Mucosa of gallbladder (tissue), 1 donor: ENCODE results near the gene CSF2. TPM values are rescaled to one million over a fixed set of nuclear protein-coding genes. Genes with fewer than 3 reads are reported as not detected.
A peak's percentile ranks its signal among the peaks of the same experiment; 100 is the strongest.
"Not testable (repeated sequence)": the region's sequence is repeated elsewhere in the genome, so short reads cannot be mapped to it uniquely, and the experiment has no call there.

ENCODE experiments used
- DNase-seq: peaks from one replicate; pipeline ENCODE4 v3.0.0-alpha.2; 2020; ENCODE audit warnings: low spot score
- total RNA-seq: library from RNA; stranded (reverse); gene quantifications from one replicate; pipeline ENCODE4 v1.2.1, GENCODE V29; 2021
- donor health status: DM: no; HTN: no; CAD: no.

The CSF2 gene
- total RNA-seq, 1 donor from 2014 or later = not detected

DNA sequence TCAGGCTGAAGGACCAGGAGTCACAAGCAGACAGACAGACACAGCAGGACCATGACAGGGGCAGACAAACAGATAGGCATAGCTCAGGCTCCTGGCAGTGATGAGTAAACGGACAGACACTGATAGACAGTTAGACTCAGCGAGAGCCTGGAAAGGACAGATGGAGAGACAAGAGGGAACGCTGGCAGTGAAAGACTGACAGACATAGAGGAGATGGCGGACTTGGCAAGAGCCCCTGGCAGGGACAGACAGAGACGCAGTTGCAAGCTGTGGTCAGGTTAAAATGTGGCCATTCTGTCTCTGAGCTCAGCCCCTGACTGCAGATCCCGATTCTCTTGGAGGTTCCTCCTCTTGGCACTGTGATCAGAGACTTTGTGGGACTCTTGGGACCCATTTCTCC, 13.6 kb downstream of the CSF2 start:
- no peak for DNase-seq

DNA sequence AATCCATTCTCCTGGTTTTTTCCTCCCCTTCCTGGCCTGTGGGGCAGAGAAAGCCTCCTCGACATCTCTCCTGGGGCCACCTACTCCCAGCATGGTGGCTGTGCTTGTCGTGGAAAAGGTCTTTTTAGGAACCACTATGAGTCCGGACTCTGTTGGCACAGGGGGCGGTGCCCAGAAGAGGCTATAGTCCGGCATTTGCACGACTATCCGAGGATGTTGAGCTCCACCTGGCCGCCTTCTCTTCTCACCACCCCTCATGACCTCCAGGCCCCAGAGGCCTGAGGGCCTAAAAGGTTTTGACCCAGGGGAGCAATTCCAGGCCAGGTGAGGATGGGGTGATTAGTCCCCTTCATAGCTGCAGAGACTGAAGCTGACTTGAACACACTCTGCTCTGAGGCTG, 14.1 kb downstream of the CSF2 start:
- DNase-seq = no peak

DNA sequence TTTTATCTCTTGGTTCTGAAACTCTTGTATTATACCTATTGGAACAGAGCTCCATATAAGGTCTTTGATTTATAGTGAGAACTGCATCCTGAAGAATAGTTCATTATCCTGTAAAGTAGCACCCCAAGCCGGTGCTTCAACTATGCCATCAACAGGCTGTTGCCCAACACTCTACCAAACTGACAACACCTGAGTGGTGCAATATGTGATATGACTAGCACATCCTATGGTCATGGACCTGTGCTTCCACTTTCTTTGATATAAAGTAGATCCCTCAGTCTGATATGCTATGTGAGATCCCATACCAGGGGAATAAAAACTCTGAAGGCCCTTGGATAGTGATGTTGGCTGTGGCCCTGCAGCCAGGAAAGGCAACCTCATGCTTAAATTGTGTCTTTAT, 15.8 kb downstream of the CSF2 start:
- no peak for DNase-seq

DNA sequence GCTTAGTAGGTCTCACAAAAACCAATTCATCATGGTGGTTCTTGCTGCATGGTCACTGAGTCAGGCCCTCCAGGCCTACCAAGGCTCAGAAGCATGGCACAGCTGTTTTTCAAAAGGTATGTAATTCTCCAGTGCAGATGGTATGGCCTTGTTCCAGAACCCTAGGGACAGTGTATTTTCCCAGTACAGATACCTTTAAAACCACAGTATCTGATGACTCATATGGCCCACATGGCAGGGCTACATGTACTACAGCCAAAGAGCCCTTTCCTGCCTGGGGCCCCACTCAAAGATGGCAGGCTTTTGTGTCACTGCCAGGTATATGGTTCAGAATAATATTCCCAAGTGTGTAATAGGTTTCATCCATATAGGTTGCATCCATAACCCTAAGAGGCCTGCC, 16.5 kb downstream of the CSF2 start:
- no peak for DNase-seq

DNA sequence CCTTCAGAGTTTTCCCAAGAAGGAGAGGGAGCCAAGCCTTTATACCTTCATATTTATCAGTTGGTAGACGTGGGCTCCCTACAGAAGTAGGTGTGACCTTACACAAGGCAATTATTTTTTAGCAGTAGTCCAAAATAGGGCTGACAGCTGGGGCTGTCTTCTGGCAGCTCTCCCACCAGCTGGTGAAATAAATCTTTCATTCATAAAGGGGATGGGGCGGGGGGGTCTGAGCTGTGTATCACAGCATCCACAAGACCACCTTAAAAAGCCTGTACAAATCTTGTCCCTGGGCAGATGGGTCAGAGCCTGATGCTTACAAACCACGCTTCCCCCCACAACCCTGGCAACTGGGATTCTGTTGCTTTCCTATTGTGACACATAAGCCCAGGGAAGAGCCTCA, 19.7 kb downstream of the CSF2 start:
- DNase-seq = no peak

DNA sequence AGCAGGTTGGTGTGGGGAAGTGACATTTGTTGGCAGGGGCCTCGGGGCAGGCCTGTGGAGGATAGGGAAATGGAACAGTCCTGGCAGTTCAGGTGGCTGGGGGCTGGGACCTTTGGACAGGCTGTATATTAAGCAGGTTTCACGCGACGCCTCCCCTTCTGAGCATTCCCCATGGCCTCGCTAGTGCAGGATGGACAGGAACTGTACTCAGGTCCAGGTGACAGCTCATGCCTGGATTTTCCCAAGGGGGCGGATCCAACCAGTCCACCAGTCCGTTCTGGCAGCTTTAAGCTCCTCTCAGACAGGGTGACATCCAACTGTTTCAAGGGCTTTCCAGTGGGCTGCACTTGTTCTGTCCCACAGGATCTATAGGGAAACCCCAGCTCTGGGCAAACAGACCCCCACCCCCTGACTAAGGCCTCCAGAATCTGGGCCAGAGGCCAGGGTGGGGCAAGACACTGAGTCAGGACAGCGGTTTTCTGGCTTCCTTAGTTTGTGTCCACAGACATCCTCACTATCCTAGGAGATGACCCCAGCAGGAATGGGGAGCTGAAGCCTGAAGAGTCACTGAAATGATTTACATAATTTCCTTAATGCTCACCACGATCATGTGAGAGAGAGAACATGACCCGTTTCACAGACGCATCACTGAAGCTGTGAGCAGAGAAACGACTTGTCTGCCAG, 20.9 kb downstream of the CSF2 start:
- no peak for DNase-seq

DNA sequence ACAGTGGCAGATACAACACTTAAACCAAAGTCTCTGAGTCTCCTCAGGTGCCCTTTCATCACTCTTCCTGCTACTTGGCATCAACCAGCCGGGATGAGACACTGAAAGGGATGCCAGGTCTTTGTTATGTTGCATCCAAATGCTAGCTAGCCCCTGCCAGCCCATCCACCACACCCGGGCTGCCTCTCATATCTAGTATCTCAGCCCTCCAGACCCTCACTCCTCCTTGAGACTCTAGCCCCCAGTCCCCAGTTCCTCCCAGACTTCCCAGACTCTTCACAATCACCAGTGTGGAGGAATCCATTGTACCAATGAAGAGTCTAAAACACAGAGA, 21.5 kb downstream of the CSF2 start:
- DNase-seq = no peak

DNA sequence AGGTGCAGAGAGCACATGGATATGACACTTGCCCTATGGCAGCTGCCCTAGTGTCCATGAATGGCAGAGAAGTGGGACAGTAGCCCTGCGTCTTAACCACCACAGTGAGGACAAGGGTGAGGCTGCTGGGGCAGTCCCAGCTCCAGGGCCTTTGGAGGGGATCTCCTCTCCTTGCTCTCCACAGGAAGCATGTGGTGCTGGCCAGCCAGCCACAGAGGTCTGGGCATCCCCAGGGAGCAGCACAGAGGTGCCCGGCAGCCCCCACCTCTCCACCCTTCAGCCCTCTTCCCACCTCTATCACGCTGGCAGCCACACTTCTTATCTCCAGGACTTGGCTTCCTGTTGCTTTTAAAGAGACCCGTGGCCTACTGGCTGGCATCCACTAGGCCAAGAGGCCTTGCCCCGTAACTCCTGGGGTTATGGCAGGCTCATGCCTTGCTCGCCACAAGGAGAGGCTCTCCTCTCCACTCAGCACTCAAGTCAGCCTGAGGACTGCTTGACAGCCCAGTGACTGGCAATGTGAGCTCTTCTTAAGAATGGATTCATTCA, 21.9 kb downstream of the CSF2 start:
- DNase-seq = no peak

DNA sequence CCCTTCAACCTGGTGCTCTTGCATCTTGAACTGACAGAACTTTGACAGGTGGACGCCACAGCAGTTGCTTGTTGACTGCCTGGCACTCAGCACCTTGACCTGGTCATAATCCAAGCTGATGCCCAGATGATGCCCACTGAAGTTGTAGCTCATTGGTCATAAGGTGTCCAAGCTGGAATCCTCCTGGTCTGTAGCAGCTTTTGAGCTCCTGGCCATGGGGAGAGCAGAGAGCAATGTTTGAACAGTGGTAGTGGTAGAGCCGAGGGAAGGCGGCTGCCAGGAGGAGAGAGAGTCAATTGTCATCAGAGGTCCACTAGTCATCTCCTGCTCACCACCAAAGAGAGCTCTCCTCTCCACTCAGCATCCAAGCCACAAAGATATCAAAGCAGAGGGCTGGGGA, 23.3 kb downstream of the CSF2 start:
- DNase-seq = no peak

DNA sequence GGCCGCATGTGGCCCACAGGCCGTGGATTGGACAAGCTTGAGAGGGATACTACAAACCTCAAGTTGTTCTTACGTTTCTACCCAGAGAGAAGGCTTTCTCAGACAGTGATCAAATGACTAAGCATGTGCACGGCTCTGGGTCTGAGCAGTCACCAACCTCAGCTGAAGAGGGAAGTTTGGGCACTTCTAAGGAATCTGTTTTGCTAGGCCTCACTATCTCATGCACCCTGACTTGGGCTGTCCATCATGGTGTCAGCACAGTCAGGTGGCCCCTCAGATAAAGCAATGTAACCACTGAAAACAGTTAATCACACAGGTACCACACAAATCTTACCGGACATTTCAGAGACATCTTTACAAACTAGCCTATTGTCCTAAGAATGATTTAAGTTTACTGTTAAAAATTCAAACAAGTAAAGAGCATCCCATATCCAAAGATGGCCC, 24.6 kb downstream of the CSF2 start:
- DNase-seq = no peak

DNA sequence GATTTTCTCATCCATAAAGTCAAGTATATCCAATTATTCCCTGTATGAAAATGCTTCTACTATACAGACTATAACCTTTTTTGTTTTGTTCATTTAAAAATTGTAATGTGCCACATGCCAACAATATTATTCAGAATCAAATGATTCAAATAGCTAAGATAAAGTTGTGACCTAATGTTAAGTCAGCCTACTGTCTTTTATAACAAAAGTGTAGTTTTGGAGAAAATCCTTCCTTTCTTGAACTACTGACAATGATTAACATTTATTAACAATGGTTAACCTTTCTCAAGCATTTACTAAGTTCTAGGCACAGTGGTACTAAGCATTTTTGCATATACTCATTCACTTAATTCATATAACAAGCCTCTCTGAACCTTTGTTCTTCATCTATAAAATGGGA, 25.0 kb downstream of the CSF2 start:
- DNase-seq = no peak

DNA sequence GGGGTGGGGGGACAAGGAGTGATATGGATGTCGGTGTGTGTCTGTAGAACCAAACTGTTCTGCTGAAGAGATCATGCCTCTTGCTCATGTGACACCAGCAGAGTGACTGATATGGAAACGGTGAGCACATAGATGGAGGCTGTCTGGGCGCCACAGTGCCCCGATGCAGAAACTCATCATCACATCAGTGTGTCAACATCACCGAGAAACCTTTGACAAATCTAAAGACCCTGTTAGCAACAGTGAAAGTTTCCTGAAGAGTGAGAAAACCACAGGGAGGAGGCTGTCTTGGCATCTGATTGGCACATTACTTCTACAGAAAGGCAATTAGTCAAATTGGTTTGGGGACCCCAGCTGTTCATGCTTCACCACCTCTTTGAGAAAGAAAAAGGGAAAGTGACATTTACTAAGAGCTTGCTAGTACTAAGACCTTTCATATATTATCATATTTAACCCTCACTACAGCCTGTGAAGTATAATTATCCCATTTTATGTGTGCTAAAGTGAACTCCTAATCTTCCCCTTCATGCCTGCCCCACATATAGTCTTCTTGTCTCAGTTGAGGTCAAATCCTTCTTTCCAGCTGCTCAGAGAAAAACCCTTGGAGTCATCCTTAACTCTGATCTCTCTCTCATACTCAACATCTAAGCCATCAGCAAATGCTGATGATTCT, 25.6 kb downstream of the CSF2 start:
- no peak for DNase-seq

DNA sequence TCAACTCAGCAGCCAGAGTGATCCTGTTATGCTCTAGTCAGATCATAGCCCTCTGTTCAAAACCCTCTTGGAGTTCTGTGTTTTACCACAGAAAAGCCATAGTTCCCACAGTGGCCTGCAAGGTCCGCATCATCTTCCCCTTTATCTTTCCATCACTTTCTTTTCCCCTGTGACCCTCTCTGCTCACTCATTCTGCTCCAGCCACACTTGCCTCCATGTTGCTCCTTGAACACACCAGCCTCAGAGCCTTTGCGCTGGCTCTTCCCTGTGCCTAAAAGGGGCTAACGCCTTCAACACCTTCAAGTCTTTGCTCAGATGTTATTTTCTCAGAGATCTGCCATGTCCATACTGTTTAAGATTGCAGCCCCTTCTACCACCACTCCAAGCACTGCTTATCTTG, 26.3 kb downstream of the CSF2 start:
- DNase-seq = no peak

DNA sequence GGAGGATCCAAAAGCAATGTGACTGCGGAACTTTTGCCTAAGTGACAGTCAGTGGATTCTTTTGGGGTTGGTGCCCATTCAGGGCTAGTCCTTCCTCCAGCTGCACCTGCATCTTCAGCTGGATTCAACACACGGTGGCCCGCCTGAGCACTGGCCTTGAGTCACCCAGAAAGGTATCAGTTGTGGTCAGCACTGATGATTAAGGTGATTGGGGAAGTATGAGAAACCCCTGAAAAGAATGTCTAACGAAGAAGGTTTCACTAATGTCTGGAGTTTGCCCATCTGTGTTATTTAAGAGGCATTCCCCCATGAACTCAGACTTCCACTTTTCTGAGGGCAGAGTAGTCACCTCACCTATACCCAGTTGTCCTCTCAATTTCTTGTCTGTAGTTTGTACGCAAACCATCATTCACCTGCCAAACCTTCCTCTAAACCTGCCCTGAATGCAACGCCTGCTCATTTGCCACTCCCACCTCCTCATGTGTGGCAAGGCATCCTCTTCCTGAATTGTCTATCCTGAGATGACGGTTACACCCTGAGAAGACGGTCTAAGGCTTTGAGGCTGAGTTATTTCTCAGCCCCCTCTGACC, 27.2 kb downstream of the CSF2 start:
- no peak for DNase-seq

DNA sequence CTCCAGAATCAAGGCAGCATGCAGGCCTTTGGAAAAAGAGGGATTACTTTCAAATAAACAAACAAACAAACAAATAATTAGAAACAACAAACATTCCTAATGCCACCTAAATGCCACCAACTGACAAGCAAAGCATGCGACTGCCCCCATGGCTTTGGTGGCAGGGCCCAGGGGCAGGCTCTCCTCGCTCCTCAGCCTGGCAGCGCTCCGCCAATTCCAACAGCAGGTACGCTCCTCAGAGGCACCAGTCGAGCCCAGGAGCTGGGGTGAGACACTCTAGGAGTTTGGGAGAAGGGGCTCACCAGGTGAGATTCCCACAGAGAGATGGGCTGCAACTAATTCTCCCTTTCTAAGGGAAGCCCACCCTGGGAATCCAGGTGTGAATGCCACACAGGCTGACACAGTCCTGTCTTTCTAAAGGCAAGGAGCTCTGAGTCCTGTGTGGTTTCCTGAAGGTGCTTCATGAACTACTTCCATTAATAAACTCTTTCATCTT, 27.8 kb downstream of the CSF2 start:
- no peak for DNase-seq

DNA sequence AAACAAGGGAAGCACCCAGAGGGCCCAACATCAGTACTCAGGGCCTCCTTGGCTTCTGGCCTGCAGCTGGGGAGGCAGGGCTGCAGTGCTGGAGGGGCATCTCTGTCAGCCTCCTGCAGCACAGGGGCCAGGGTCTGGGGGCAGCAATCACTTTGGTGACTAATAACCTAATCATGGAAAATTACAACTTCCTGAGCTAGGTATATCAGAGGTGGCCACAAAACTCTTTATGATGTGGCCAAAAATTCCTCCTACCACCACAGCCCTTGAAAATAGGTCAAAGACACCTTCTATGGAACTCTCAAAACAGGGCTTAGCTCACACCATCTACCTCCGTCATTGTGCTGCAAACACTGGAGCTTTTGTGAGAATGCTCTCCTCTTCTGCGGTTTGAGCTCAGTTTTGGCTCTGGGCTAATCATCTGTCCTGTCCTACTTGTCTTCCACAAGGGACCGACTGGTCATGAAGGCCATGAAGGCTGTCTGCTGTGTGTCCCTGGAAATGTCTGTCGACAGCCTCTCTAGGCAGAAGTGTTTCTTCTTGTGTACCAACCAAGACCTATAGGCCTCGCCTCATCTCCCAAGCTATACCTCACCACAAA, 28.6 kb downstream of the CSF2 start:
- DNase-seq = no peak

DNA sequence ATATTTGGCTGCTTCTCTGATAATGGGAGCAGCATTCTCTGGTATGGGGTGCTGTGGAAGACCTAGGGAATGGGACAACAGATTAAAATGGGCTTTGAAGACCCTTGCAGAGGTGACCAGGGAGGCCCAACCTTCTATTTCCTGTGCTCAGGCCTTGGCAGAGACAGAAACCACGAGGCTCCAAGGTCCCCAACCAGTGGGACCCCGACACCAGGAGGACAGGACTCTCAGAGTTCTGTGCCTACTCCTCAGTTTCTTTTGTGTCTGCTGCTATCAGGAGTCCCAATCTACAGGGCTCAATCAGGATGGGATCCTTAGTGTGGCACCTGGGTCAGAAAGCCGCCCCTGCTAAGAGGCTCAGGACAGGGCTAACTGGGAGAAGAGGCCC, 29.3 kb downstream of the CSF2 start:
- no peak for DNase-seq

DNA sequence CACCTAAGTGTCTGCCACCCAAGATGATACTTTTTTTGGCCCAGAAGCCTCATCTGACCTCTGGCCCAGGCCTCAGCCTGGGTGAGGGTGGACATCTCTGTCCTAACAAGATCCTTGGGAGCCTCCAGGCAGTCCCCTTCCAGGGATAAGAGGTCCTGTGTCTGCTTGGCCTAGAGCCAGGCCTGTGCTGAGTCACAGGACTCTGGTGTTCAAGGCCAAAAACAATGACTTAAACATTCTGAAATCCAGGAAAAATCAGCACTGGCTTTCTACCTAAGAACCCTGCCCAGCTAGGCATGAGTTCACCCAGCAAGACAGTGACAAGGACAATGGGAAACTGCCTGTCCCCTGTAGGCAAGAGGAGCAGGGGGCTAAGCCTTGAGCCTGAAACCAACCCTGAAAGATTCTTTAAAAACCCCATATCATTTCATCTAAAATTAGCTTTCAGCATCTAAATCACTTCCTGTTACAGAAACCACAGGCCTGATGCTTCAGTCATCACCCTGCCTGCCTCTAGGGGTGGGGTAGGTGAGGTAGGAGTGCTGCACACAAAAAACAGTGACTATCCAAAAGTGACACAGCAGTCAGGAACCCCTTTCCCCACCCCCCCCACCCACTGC, 29.9 kb downstream of the CSF2 start:
- DNase-seq = peak; percentile 62

DNA sequence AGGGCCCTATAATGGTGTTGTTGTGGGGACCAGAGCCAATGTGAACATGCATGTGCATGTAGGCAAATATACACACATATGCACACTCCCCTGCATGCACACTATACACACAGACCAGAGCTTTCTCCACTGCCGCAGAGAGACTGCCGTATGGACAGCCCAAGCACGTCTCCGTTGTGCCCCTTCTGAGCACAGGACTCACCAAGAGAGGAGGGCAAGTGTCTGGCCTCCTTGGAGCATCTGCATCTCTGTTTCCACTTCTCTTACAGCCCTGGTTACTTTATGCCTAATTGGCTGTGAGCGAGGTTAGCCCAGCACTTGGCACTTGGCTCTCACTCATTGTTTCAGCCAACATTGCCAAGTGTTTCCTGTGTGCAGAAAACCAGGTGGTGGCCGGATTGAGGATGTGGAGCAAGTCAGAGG, 30.4 kb downstream of the CSF2 start:
- no peak for DNase-seq

DNA sequence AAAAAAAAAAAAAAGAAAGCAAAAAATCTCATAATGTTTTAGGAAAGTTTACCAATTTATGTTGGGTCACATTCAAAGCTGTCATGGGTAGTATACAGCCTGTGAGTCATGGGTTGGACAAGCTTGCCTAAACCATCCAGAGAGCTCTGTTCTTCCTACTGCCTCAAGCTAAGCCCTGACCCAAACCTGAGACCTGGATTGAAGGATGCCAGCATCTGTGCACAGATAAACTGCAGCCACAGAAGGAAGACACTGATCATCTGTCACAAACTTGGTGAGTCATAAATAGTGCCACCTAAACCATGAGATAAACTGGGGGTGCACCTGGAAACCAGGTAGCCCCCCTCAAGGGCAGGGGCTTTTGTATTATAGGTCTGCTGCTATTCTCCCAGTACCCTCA, 31.0 kb downstream of the CSF2 start:
- no peak for DNase-seq

DNA sequence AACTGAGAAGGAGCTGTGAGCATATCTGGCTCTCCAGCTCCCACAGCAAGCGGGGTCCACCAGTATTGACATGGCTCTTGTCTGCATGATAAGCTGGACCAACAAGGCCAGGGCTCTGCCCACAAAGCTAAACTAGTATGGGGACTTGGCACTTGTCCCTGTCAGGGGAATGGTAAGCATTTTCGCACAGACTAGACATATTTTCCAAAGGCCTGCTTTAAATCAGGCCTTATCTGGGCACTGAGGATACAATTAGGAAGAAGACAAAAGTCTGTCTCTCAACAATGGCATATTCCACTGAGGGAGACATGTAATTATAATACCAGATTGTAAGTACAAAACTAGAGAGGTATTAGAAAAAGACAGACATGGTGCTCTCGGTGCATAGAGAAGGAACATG, 32.1 kb downstream of the CSF2 start:
- no peak for DNase-seq

DNA sequence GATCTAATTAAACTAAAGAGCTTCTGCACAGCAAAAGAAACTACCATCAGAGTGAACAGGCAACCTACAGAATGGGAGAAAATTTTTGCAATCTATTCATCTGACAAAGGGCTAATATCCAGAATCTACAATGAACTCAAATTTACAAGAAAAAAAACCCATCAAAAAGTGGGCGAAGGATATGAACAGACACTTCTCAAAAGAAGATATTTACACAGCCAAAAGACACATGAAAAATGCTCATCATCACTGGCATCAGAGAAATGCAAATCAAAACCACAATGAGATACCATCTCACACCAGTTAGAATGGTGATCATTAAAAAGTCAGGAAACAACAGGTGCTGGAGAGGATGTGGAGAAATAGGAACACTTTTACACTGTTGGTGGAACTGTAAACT, 34.9 kb downstream of the CSF2 start:
- DNase-seq = not testable (repeated sequence)
